ENCODE measurements around the gene CACNG4. TPM values are rescaled to one million over a fixed set of nuclear protein-coding genes. Genes with fewer than 3 reads are reported as not detected.

Gene CACNG4
- total RNA-seq, 1 experiment from 2014 or later, result 6.3 TPM

- Histone ChIP-seq H3K27me3 (ENCODE audit: insufficient read depth, low read length) (no peaks in the 10 kb centered on the region), H2BK20ac (ENCODE audit: low read depth, low read length, poor library complexity, severe bottlenecking) (no peak overlapping the region), H3K27ac (ENCODE audit: insufficient read length, low read depth, low read length) (no peak overlapping the region), H3K23me2 (ENCODE audit: insufficient read length, low read depth, low read length, poor library complexity, severe bottlenecking) (no peaks in the 10 kb centered on the region), H2AK5ac (ENCODE audit: insufficient read length, low read length) (no peak overlapping the region), H4K20me1 (ENCODE audit: control insufficient read depth, insufficient read depth, insufficient read length) (no peaks in the 10 kb centered on the region), H3K56ac (ENCODE audit: insufficient read length, low read depth, low read length) (no peak overlapping the region), H3T11ph (ENCODE audit: low read length) (no peak overlapping the region), H4K91ac (ENCODE audit: insufficient read length, low read depth, low read length) (no peak overlapping the region), H4K5ac (ENCODE audit: insufficient read length, low read depth, low read length) (no peak overlapping the region), H3K79me1 (ENCODE audit: insufficient read depth, low read depth, low read length, poor library complexity, severe bottlenecking) (no peaks in the 10 kb centered on the region), H3K4me2 (ENCODE audit: insufficient read depth, insufficient read length, low read length) (no peak overlapping the region), H2BK12ac (ENCODE audit: insufficient read length, low read depth, low read length) (no peak overlapping the region), H4K8ac (replicated peaks; ENCODE audit: insufficient read length, low read depth, low read length) (no peak overlapping the region), H3K4ac (ENCODE audit: low read depth, low read length) (no peak overlapping the region), H2BK5ac (ENCODE audit: insufficient read length, low read length) (no peak overlapping the region), H3K9me3 (ENCODE audit: control insufficient read depth, low read depth, low read length) (no peaks in the 10 kb centered on the region), H2BK120ac (ENCODE audit: low read depth, low read length, poor library complexity, severe bottlenecking) (no peak overlapping the region), H3K79me2 (ENCODE audit: insufficient read depth, low read length) (no peaks in the 10 kb centered on the region), H3K4me1 (ENCODE audit: insufficient read depth, low read length) (no peaks in the 10 kb centered on the region), H3K14ac (ENCODE audit: insufficient read depth, low read length) (no peak overlapping the region), H2AFZ (ENCODE audit: low read length) (no peak overlapping the region), H3K18ac (ENCODE audit: insufficient read length, low read depth, low read length) (no peak overlapping the region), H3K9ac (ENCODE audit: extremely low read depth, insufficient read length, low read length) (no peak overlapping the region), H2BK15ac (ENCODE audit: low read depth, low read length) (no peak overlapping the region), H3K23ac (ENCODE audit: insufficient read length, low read depth, low read length) (no peak overlapping the region)
- no peak for DNase-seq
- H3K9me3 Mint-ChIP-seq, result no peaks in the 10 kb centered on the region
- H3K27me3 Mint-ChIP-seq (ENCODE audit: low read depth), result no peaks in the 10 kb centered on the region
- no peak for TF ChIP-seq CTCF (conservative IDR thresholded peaks at IDR 0.05)
- H3K4me1 Mint-ChIP-seq, result no peaks in the 10 kb centered on the region
- H3K4me3 Mint-ChIP-seq, result no peak overlapping the region
- WGBS (ENCODE audit: extremely low coverage, insufficient read length, low lambda C conversion rate), result no CpG with 5 or more reads among the region's 11 CpGs
- H3K27ac Mint-ChIP-seq, result no peak overlapping the region
- peaks cover 0 to 4% (median 3%) of the 10 kb centered on the region in 3 experiments; a peak in 3 of 7 replicates for H3K36me3 Mint-ChIP-seq (ENCODE audit: insufficient read depth in 1 of 3, low read depth in 3 of 3)
These were observed 113.8 kb downstream of the CACNG4 start for GRCh38 chr17:67078292-67078691.

Data from H9 (cell line).